Mucosa of stomach (tissue), 1 donor: ENCODE results near the gene PCNX1.

Experiments
- H3K27me3 ChIP-seq: one replicate; pipeline ENCODE4 v1.7.0; 2013; ENCODE audit warnings: mild to moderate bottlenecking, low read length; ENCODE audit not compliant: control insufficient read depth, insufficient read depth
- H3K36me3 ChIP-seq: one replicate; pipeline ENCODE4 v1.7.0; 2013; ENCODE audit warnings: low read length; ENCODE audit not compliant: control insufficient read depth, insufficient read depth
- H3K4me1 ChIP-seq: one replicate; pipeline ENCODE4 v1.7.0; 2013; ENCODE audit warnings: mild to moderate bottlenecking, low read length; ENCODE audit not compliant: control insufficient read depth, insufficient read depth
- H3K4me3 ChIP-seq: one replicate; pipeline ENCODE4 v1.7.0; 2013; ENCODE audit warnings: low read length
- H3K9ac ChIP-seq: one replicate; pipeline ENCODE4 v1.7.0; 2013; ENCODE audit warnings: mild to moderate bottlenecking, low read length, moderate library complexity
- H3K9me3 ChIP-seq: one replicate; pipeline ENCODE4 v1.7.0; 2013; ENCODE audit warnings: mild to moderate bottlenecking, low read length, moderate library complexity; ENCODE audit not compliant: control insufficient read depth
- donor health status: Pancreatic carcinoma.

Gene PCNX1

GRCh38 chr14:70987041-70987440 lies 79.8 kb downstream of the PCNX1 start:
- Histone ChIP-seq H3K36me3 (no peaks in the 10 kb centered on the region), H3K9me3 (no peaks in the 10 kb centered on the region), H3K9ac (no peak overlapping the region), H3K27me3 (no peaks in the 10 kb centered on the region), H3K4me3 (no peak overlapping the region), H3K4me1 (no peaks in the 10 kb centered on the region)

- no peak overlapping the region for H3K9ac ChIP-seq
- H3K9me3 ChIP-seq: no peaks in the 10 kb centered on the region
- H3K36me3 ChIP-seq: no peaks in the 10 kb centered on the region
- no peaks in the 10 kb centered on the region for H3K27me3 ChIP-seq
- no peaks in the 10 kb centered on the region for H3K4me1 ChIP-seq
- H3K4me3 ChIP-seq: no peak overlapping the region
These were observed 81.2 kb downstream of the PCNX1 start for GRCh38 chr14:70988452-70988851.

- Histone ChIP-seq H3K9me3 (no peaks in the 10 kb centered on the region), H3K4me3 (no peak overlapping the region), H3K36me3 (no peaks in the 10 kb centered on the region), H3K4me1 (no peaks in the 10 kb centered on the region), H3K27me3 (no peaks in the 10 kb centered on the region), H3K9ac (no peak overlapping the region)
These were observed 86.7 kb downstream of the PCNX1 start for GRCh38 chr14:70993931-70994330.

- H3K4me3 ChIP-seq: no peak overlapping the region
- H3K4me1 ChIP-seq: no peaks in the 10 kb centered on the region
- H3K36me3 ChIP-seq: no peaks in the 10 kb centered on the region
- no peaks in the 10 kb centered on the region for H3K27me3 ChIP-seq
- H3K9me3 ChIP-seq: no peaks in the 10 kb centered on the region
- H3K9ac ChIP-seq: no peak overlapping the region
These were observed 88.0 kb downstream of the PCNX1 start for GRCh38 chr14:70995211-70995610.

GRCh38 chr14:70995671-70996070 lies 88.4 kb downstream of the PCNX1 start:
- no peaks in the 10 kb centered on the region for H3K27me3 ChIP-seq

GRCh38 chr14:70999117-70999516 lies 91.9 kb downstream of the PCNX1 start:
- Histone ChIP-seq H3K9ac (no peak overlapping the region), H3K27me3 (no peaks in the 10 kb centered on the region), H3K4me1 (no peaks in the 10 kb centered on the region), H3K36me3 (no peaks in the 10 kb centered on the region), H3K4me3 (no peak overlapping the region), H3K9me3 (no peaks in the 10 kb centered on the region)

More at GRCh38 chr14:70995671-70996070, 88.4 kb downstream of the PCNX1 start:
- Histone ChIP-seq H3K9ac (no peak overlapping the region), H3K4me1 (no peaks in the 10 kb centered on the region), H3K9me3 (no peaks in the 10 kb centered on the region), H3K4me3 (no peak overlapping the region), H3K36me3 (no peaks in the 10 kb centered on the region)

GRCh38 chr14:71000091-71000490 lies 92.8 kb downstream of the PCNX1 start:
- no peaks in the 10 kb centered on the region for H3K27me3 ChIP-seq
- H3K4me1 ChIP-seq: no peaks in the 10 kb centered on the region
- no peaks in the 10 kb centered on the region for H3K9me3 ChIP-seq
- H3K36me3 ChIP-seq: no peaks in the 10 kb centered on the region
- no peak overlapping the region for H3K4me3 ChIP-seq
- no peak overlapping the region for H3K9ac ChIP-seq

GRCh38 chr14:71001742-71002141 lies 94.5 kb downstream of the PCNX1 start:
- Histone ChIP-seq H3K4me3 (no peak overlapping the region), H3K9me3 (no peaks in the 10 kb centered on the region), H3K9ac (no peak overlapping the region), H3K4me1 (no peaks in the 10 kb centered on the region), H3K27me3 (no peaks in the 10 kb centered on the region), H3K36me3 (no peaks in the 10 kb centered on the region)

- Histone ChIP-seq H3K9me3 (no peaks in the 10 kb centered on the region), H3K4me3 (no peak overlapping the region), H3K27me3 (no peaks in the 10 kb centered on the region), H3K36me3 (no peaks in the 10 kb centered on the region), H3K9ac (no peak overlapping the region), H3K4me1 (no peaks in the 10 kb centered on the region)
These were observed 95.9 kb downstream of the PCNX1 start for GRCh38 chr14:71003156-71003555.

GRCh38 chr14:71004481-71004880 lies 97.2 kb downstream of the PCNX1 start:
- no peak overlapping the region for H3K9ac ChIP-seq
- no peaks in the 10 kb centered on the region for H3K4me1 ChIP-seq
- H3K27me3 ChIP-seq: no peaks in the 10 kb centered on the region

GRCh38 chr14:71005076-71005475 lies 97.8 kb downstream of the PCNX1 start:
- Histone ChIP-seq H3K9me3 (no peaks in the 10 kb centered on the region), H3K9ac (no peak overlapping the region), H3K27me3 (no peaks in the 10 kb centered on the region), H3K36me3 (no peaks in the 10 kb centered on the region), H3K4me1 (no peaks in the 10 kb centered on the region), H3K4me3 (no peak overlapping the region)

More at GRCh38 chr14:71004481-71004880, 97.2 kb downstream of the PCNX1 start:
- no peaks in the 10 kb centered on the region for H3K9me3 ChIP-seq
- H3K36me3 ChIP-seq: no peaks in the 10 kb centered on the region
- no peak overlapping the region for H3K4me3 ChIP-seq

GRCh38 chr14:71006200-71006563 lies 98.9 kb downstream of the PCNX1 start:
- no peaks in the 10 kb centered on the region for H3K27me3 ChIP-seq
- H3K9ac ChIP-seq: no peak overlapping the region
- no peak overlapping the region for H3K4me3 ChIP-seq
- H3K9me3 ChIP-seq: no peaks in the 10 kb centered on the region
- no peaks in the 10 kb centered on the region for H3K4me1 ChIP-seq
- no peaks in the 10 kb centered on the region for H3K36me3 ChIP-seq

GRCh38 chr14:71011479-71011878 lies 104.2 kb downstream of the PCNX1 start:
- H3K4me3 ChIP-seq: no peak overlapping the region
- H3K36me3 ChIP-seq: no peaks in the 10 kb centered on the region
- no peaks in the 10 kb centered on the region for H3K4me1 ChIP-seq
- H3K9me3 ChIP-seq: no peaks in the 10 kb centered on the region
- no peaks in the 10 kb centered on the region for H3K27me3 ChIP-seq
- no peak overlapping the region for H3K9ac ChIP-seq
